Midbrain (tissue), 1 donor: Measurements from ENCODE around the gene UNC80.
A peak's percentile ranks its signal among the peaks of the same experiment; 100 is the strongest.

Experiments used
- DNase-seq: peaks from one replicate; lab custom pipeline; 2025; lab: John Stamatoyannopoulos, UW

The UNC80 gene

DNA sequence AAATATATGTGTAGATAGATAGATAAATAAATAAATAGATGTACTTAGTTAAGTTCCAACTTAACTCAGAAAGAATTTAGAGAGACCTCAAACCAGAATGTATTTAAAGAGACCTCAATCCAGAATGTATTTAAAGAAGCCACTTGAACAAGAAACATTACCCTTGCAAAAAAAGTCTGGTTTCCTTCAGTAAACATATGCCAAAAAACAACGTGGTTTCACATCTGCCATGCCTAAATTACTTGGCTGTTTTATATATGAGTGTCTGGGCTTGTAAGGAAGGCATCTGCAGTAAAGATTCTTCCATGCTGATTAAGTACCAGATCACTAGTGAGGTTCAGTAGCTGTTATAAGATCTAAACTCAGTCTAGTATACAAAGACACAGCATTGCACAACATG is 201.7 kb downstream of the UNC80 start:
- no peak for DNase-seq

DNA sequence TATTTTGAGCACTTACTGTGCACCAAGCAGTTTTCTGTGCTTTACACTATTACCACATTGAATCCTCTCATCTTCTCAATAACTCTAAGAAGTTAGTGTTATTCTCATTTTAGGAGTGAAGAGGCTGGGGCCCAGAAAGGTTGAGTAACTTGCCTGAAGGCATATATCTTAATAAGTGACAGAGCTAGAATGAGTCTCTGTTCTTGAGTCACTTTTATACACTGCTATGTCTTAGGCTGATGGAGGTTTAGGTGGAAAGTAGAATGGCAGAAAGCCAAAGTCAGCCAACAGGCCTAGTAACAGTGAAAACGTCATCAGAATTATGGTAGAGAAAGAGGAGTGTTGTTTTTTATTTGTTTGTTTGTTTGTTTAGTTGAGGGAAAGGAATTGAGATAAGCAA is 202.9 kb downstream of the UNC80 start:
- DNase-seq: no peak

DNA sequence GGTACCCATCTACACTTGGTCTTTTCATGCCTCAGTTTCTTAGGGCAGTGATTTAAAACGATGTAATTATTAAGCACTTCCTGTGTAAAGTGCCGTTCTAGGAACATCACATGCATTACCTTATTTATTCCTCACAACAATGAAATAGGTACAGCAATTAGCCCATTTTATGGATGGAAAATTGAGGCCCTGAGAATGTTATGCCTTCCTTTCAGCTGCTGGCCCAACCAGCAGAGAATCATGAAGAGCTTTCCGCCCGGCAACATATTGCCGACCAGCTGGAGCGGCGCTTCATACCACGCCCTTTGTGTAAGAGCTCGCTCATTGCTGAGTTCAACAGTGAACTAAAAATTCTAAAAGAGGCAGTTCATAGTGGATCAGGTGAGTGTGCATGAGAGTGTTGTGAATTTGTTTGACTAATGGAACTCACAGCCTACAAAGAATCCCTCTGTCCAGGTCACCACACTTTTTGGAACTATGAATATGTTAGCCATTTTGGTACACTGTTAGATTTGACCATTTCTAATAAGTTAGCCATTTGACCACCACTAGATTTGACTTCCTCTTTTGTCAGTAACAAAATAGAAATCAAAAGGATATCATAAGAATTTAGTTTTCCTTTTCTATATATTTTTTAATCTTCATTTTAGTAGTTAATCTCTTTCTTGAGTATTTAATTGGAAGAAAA is 205.2 kb downstream of the UNC80 start:
- DNase-seq: no peak

DNA sequence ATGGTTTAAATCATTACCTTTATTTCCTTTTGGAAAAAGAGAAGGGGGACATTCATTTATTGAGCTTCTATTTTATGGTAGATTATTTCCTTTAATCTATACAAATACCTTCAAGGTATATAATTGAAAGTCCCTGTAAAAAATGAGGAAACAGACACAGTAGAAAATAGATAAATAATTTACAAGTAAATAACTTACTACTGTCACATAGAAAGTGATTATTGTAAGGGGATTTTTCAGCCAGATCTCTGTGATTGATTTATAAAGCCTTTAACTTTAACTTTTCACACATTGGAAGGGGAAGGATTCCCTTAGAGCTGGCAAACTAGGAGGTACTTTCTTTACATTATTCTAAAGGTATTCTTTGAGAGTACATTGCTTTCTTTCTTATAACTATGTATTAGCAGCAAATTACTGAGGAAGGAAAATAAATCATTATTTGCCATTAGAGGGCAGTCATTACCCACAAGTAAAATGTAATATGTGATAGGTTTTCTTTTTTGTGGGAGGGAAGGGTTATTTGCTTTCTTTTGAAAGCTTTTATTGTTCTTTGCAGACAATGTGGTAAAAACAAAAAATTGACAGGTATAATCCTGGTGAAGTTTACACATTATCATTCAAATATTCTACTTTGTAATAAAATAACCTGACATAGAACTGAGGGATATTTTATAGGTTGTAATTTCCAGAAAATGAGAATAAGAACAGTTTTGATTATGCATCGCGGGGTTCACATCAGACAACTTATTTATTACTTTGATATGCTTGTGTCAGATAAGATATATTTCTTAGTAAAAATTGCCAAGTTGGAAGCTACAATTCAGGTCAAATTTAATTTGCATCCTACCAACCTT is 206.0 kb downstream of the UNC80 start:
- peak; percentile 64 for DNase-seq

DNA sequence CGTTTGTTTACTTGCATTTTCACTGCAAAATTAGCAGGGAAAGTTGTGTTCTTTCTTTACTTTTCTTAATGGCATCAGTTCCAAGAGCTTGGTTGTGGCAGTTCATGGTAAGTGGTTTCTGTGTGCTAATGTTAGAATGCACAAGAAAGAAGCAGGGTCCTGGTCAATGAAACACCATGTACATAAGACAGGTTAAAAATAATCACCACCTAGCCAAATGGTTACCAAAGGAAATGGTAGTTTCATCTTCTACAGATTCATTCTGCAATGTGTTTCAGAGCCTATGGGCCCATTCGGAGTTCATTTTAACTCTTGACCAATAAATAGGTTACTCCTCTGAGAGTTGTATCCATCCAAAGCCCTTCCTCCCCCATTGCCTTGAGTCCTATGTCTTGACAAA is 212.7 kb downstream of the UNC80 start:
- no peak for DNase-seq

DNA sequence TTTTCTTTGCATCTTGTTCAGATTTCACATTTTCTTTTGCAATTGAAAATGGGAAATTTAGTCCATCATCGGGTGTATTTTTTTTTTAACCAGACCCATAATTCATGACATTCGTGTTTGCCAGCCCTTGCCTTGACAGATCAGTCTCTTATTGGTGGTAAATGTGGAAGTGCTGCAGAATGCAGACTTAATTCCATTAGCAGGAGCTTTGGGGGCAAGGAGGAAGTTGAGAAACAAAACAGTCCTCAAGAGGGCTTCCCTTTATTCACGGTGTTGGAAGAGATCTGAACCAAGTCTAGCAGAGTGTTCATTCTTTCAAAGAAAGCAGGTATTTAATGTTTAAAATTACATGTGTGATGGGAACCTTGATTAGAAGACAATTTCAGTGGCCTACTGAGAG is 214.2 kb downstream of the UNC80 start:
- no peak for DNase-seq

DNA sequence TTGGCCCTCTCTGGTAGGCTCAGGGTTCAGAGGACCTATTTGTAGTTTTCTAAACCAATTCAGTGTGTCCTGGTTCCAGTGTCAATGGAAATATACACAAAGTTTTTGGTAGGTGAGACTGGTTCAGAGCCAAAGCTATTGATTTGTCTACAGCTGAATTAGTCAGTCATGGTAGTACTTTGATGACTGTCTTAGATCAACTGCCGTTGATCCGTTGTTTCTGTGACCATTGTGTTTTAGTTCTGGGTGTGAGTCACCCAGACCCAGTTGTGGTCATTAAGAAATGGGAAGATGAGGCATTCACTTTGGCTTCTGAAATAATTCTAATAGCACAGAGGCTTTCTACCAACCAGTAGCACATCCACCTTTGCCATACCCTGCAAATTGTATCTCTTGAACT is 214.8 kb downstream of the UNC80 start:
- DNase-seq: no peak

DNA sequence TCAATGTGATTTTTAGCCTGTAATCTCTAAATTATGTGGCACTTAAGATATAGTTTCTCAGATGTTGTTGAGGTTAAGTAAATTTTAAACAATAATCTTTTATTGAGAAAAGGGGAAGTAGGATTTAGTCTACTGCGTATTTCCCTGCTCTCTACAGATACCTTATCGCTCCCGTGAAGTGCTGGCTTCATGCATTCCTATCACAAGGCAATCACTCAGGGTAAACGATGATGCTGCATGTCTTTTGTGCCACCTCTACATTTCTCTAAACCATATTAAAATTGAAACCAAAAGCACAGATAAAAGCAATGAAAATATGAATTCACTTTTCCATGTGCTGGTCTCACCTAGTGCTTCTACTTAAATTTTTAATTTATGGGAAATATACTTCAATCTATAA is 216.4 kb downstream of the UNC80 start:
- DNase-seq: no peak

DNA sequence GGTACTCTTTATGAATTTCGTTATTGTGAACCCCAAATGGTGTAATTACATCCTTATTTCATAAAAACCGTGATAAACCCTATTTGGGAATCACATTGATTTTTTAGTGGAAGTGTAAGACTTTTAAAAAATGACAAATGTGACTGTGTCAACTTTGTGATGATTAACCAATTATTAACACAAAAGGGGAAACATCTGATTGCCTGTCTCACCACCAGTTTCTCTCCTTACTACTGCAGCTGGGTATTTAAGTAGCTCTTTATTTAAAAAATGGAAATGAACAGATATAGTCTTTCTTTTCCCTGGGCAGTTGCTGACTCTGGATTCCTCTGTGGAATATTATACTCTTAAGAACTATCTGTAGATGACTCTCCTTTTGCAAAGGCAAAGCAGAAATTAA is 219.2 kb downstream of the UNC80 start:
- no peak for DNase-seq

DNA sequence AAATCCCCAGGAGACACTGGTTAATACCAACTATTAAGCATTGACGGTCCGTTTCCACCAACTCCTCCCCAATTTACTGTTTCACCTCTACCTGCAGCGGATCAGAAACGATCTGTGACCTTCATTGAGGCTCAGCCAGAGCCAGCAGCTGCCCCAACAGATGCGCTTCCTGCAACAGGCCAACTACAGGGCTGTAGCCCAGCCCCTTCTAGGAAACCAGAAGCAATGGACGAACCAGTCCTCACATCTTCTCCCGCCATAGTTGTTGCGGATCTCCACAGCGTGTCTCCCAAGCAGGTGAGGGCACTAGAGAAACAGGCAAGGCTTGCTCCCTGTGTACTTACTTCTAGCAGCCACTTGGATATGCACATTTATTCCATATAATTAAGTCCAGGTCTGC is 222.3 kb downstream of the UNC80 start:
- DNase-seq: no peak

DNA sequence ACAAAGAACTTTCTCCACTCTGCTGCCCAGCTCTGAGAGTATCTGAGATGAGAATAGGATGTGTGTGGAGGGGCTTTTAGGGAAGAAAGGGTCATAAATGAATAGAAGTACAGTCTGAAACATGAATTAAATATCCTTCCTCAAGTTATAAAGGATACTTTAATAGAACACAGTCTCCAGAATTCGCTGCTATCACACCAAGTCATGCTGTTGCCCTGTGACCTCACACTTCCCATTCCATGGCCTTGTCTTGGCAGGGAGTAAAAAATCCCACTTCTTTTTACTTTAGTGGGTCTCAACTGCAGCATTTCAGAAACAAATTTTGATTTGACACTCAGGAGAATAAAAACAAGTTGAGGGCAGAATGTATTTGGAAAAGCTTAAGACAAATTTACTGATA is 227.0 kb downstream of the UNC80 start:
- no peak for DNase-seq

DNA sequence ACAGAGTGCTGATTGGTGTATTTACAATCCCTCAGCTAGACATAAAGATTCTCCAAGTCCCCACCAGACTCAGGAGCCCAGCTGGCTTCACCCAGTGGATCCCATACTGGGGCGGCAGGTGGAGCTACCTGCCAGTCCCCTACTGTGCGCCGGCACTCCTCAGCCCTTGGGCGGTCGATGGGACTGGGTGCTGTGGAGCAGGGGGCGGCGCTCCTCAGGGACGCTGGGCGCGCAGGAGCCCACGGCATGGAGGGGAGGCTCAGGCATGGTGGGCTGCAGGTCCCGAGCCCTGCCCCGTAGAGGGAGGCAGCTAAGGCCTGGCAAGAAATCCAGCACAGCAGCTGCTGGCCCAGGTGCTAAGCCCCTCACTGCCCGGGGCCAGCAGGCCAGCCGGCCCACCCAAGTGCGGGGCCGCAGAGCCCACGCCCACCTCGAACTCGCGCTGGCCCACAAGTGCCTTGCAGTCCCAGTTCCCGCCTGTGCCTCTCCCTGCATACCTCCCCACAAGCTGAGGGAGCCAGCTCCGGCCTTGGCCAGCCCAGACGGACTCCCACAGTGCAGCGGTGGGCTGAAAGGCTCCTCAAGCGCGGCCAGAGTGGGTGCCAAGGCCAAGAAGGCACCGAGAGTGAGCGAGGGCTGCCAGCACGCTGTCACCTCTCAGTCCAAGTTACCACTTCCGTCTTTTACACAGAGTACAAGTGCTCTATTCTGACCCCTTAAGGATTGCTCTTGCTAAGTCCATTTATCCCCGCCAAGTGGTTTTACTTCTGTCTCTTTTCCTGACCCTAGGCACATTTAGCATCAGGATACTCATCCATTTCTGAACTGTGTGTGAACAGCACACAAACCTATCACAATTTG is 229.1 kb downstream of the UNC80 start:
- no peak for DNase-seq

DNA sequence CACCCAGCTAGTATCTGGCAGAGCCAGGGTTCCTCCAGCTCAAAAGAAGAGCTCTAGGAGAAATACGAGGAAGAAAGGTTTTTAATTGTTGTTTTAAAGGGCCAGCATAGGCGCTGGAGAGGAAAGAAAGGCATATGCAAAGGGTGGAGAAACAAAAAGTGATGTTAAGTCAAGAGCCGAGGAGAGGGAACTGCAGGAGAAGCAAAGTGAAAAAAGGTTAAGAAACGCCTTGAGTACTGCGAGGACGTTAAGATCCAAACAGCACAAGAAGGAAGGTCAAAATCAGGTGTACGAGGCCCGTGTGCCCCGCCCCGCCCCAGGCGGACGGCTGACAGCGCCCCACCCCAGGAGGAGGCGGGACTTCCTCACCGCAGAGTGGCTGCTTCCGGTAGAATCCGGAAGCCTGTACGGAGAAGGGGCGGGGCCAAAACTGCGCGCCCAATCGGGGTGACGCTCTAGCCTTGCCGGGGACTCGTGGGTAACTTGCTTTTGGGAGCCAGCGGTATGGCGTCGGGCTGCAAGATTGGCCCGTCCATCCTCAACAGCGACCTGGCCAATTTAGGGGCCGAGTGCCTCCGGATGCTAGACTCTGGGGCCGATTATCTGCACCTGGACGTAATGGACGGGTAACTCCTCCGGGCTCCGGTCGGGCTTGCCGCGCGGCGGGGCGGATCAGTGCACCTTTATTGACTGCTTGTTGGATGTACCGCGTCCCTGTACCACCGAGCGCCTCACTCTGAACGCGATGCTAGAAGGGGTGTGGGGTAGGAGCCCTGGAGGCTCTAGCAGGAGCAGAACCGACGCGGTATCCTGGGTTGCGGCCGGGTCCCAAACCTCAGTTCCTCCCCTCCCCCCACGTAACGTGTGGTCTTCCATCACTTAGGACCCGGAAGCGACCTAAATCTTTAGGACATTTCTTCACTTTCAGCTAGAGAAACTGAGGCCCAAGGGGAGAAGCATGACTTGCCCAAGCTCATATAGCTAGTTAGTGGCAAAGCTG is 230.8 kb downstream of the UNC80 start, which contains the start of gene RPE:
TSS of gene RPE (plus strand) at position 481 of the 1,000 bp plus-strand sequence. CDS start at position 505, 24 bp downstream.
- DNase-seq: peak; percentile 96

DNA sequence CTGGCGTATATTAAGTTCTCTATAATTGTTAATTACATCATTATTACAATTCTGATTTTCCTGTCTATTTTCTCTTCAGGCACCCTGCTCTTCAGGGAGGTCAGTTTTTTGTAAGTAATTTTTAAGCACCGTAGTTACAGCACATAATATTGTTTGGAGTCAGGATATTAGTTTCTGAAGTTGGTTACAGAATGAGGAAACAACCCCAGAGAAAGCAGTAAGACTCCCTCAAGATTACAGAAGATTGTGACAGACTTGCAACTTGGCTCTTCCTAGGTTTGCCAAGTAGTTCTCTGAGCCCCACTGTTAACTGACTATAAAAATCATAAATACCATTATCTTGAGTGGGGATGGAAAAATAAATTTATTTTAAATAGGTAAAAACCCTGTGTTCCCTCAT is 231.7 kb downstream of the UNC80 start:
- DNase-seq: no peak

DNA sequence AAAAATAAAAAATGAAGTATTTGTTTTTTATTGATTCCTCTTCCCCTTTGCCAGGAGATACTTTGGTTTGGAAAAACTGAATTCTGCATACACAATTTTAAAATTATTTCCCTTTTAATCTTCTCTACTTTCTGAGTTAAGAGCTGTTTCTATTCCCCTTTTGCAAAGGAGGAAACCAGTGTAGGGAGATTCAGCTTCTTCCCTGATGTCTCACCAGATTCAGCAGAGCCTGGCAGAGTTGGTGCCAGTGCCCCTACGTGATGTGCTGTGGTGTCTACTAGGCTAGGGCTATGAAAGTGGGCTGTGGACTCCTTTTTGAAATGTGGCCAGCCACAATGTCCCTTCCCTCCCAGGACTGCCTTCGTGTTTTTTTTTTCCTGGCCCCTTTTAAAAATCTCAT is 233.2 kb downstream of the UNC80 start:
- DNase-seq: no peak

DNA sequence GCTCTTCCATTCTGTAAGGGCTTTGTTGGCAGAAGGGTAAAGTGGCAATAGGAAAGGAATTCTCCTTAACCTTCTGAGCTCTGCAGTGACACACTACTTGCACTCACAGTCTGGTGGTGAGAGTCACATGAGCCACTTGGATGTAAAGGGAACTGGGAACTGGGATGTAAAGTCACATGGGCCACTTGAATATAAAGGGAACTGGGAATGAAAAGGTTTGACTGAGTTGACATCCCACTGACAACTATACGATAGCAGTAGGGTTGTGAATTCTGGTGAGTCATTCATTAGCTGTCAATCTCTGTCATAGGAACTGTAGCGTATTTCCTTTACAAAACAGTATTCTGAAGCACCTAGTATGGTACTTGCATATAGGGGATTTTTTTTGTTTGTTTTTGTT is 236.3 kb downstream of the UNC80 start:
- no peak for DNase-seq

DNA sequence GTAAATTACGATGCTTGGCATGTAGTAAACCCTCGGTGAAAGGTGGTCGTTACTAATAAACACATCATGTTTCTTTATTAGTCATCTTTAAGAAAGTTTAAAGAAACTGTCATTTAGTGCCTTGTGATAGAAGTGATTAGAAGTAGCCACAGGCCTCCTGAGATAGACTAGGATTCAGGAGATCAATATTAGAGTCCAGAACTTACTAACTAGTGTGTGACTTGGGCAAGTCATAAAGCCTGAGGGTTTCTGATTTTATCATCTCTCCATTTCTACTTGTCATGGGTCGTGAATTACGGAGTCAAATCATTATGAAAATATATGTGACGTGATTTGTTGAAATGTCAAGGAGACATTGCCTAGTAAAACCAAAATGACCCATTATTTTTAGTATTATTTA is 237.5 kb downstream of the UNC80 start:
- DNase-seq: no peak

DNA sequence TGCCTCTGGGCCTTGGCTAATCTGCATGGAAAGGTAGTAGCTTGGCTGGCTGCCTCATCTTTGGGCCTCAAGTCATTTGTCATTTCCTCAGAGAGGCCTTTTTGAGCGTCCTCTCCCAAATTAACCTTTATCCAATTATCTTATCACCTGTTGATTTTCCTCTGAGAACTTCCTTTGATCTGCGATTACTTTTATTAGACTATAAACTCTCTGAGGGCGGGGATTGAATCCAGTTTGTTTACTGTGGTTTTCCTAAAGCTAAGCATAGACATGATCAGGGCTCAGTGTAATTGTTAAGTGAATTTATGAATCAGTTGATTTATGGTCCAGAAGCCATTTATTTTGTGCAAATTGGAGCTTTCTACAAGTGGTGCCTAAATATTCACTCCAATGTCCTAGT is 238.3 kb downstream of the UNC80 start:
- no peak for DNase-seq

DNA sequence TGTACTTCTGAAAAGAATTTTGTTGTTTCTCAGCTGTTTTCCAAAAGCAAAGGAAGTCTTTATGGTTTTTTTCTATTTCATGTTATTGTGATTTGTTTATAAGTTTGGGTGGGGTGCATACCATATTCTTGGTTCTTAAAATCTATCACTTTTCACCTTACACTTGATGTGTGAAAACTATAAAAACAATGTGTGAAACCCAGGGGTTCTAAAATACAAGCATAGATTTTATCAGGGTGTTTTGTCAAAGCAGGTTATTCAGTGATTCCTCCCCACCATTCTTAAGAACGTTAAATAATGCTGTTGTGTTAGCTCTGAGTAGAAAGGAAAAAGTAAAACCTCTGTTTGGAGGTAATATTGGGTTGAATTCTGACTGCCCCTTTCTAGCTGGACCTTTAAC is 248.5 kb downstream of the UNC80 start:
- no peak for DNase-seq

DNA sequence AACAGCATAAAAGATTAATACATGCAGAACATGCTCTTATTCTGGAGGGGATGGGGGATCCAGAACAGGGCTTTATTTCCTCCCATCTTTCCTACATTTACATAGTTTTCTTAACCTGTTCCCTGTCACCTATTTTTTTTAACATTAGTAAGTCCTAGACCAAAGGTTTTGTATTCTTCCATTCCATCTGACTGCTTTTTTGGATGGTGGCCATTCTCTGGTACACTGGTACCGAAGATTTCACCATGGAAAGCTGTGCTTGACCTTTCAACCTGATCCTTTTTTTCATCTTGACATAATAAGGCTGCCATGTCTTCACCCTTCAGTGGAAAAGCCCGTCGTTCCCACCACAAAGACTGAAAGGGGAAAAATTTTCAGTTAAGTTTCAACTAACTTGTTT is 251.2 kb downstream of the UNC80 start:
- no peak for DNase-seq

DNA sequence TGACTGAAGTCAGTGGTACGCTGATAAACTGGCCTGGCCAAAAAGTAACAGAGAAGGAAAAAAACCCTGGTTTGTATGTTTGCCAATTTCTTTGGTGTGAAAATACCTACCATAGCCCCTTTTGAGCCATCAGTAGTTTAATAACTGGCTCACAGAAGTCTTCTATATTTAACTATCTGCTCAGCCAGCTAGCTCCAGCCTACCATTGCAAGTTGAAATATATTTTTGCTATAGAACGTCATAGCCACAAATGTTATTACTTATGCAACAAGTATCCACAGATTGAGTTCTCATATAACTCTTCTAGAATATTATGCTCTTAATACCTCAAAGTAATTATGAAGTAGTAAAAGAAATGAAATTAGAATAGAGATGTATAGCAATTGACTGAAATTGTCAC is 256.0 kb downstream of the UNC80 start:
- no peak for DNase-seq
